SK-N-SH (cell line): ENCODE data around the gene GABRG3. TPM values are rescaled to one million over a fixed set of nuclear protein-coding genes. Genes with fewer than 3 reads are reported as not detected.

Experiments
- CTCF ChIA-PET: fragments of 300-600, 350-600 bp; formaldehyde crosslinking; extraction: SDS; loops from one replicate; lab custom pipeline; 2021; lab: Yijun Ruan, JAX
- POLR2A ChIA-PET: fragments of 350-600 bp; sonication (Branson Sonifier 250); formaldehyde crosslinking; extraction: SDS; loops from one replicate; lab custom pipeline; 2020; ENCODE audit warnings: antibody characterized with exemption, inconsistent platforms; lab: Yijun Ruan, JAX
- DNase-seq: peaks from one replicate; pipeline ENCODE4 v3.0.0; 2012
- H2AFZ ChIP-seq: fragments of 200-600 bp; sonication (generic); 2 replicates; pipeline ENCODE4 v1.8.1; 2016; ENCODE audit warnings: antibody characterized with exemption, mild to moderate bottlenecking, low read depth
- H3F3A ChIP-seq: fragments of 200-600 bp; sonication (generic); replicated peaks from 2 replicates; pipeline ENCODE3; 2016; ENCODE audit warnings: antibody characterized with exemption, mild to moderate bottlenecking; ENCODE audit not compliant: insufficient read depth
- H3K27ac ChIP-seq, 2 experiments: fragments of 200-500 bp in 1 of 2; fragments of 200-600 bp in 1 of 2; sonication (Bioruptor generic) in 1 of 2; sonication (generic), shearing (Covaris generic) in 1 of 2; 2 replicates each; pipeline versions ENCODE4 v1.5.1 to v1.6.1; 2014 to 2016; ENCODE audit warnings: low read depth in 2 of 2, inconsistent platforms in 1 of 2, low read length in 1 of 2, mild to moderate bottlenecking in 1 of 2, mixed read lengths in 1 of 2
- H3K27me3 ChIP-seq: fragments of 200-600 bp; sonication (generic), shearing (Covaris generic); 2 replicates; pipeline ENCODE4 v1.6.1; 2016; ENCODE audit warnings: mixed run types; ENCODE audit not compliant: insufficient read depth
- H3K36me3 ChIP-seq, 2 experiments: fragments of 200-500 bp in 1 of 2; fragments of 200-600 bp in 1 of 2; sonication (Bioruptor generic) in 1 of 2; sonication (generic) in 1 of 2; replicated peaks in 1 of 2; 2 replicates each; pipeline versions ENCODE3 to v1.5.1; 2014 to 2016; ENCODE audit warnings: low read length in 1 of 2, mild to moderate bottlenecking in 1 of 2; ENCODE audit not compliant: insufficient read depth in 2 of 2, control insufficient read depth in 1 of 2
- H3K4me1 ChIP-seq, 2 experiments: fragments of 200-500 bp in 1 of 2; fragments of 200-600 bp in 1 of 2; sonication (Bioruptor generic) in 1 of 2; sonication (generic), shearing (Covaris generic) in 1 of 2; 2 replicates each; pipeline versions ENCODE4 v1.5.1 to v1.6.1; 2014 to 2016; ENCODE audit warnings: low read depth in 1 of 2, low read length in 1 of 2, mixed run types in 1 of 2; ENCODE audit not compliant: insufficient read depth in 2 of 2, control insufficient read depth in 1 of 2
- H3K4me2 ChIP-seq: fragments of 200-600 bp; sonication (generic), shearing (Covaris generic); 2 replicates; pipeline ENCODE4 v1.6.1; 2017; ENCODE audit warnings: mixed run types
- H3K4me3 ChIP-seq, 2 experiments: fragments of 200-500 bp in 1 of 2; fragments of 200-600 bp in 1 of 2; sonication (Bioruptor generic) in 1 of 2; sonication (generic), shearing (Covaris generic) in 1 of 2; 2 replicates each; pipeline versions ENCODE4 v1.5.1 to v1.8.1; 2014 to 2016; ENCODE audit warnings: low read depth in 2 of 2, inconsistent platforms in 1 of 2, low read length in 1 of 2, mild to moderate bottlenecking in 1 of 2, mixed read lengths in 1 of 2, moderate library complexity in 1 of 2
- H3K79me2 ChIP-seq: fragments of 200-600 bp; sonication (generic); 2 replicates; pipeline ENCODE4 v1.8.1; 2017; ENCODE audit warnings: mild to moderate bottlenecking; ENCODE audit not compliant: insufficient read depth
- H3K9ac ChIP-seq: fragments of 200-600 bp; sonication (generic); 2 replicates; pipeline ENCODE4 v1.6.1; 2017; ENCODE audit warnings: mixed run types
- H3K9me2 ChIP-seq: fragments of 200-600 bp; sonication (generic); 2 replicates; pipeline ENCODE4 v1.6.1; 2017; ENCODE audit warnings: mixed run types
- H3K9me3 ChIP-seq: fragments of 200-600 bp; sonication (generic); 2 replicates; pipeline ENCODE4 v1.6.1; 2017; ENCODE audit warnings: mixed run types, mild to moderate bottlenecking, moderate library complexity
- H4K20me1 ChIP-seq: fragments of 200-600 bp; sonication (generic); 2 replicates; pipeline ENCODE4 v1.6.1; 2017; ENCODE audit warnings: mild to moderate bottlenecking, mixed run types; ENCODE audit not compliant: insufficient read depth
- CHD2 ChIP-seq: fragments of 150-350 bp; IDR thresholded peaks from 2 replicates; pipeline ENCODE4 v1.6.1; 2018; ENCODE audit warnings: low read length; ENCODE audit not compliant: partially characterized antibody
- ELF1 ChIP-seq: IDR thresholded peaks from 2 replicates; pipeline ENCODE4 v1.4.0; 2012
- EP300 ChIP-seq, 2 experiments: IDR thresholded peaks; 2 replicates each; pipeline versions ENCODE4 v1.4.0 to v1.6.1; 2012; ENCODE audit warnings: borderline replicate concordance in 1 of 2, low read depth in 1 of 2, low read length in 1 of 2
- EZH2phosphoT487 ChIP-seq: fragments of 200-600 bp; sonication (generic); IDR thresholded peaks from 2 replicates; pipeline ENCODE4 v1.6.1; 2017; ENCODE audit warnings: low read depth, mixed run types, mild to moderate bottlenecking, antibody characterized with exemption, moderate library complexity, borderline replicate concordance
- JUND ChIP-seq: IDR thresholded peaks from 2 replicates; pipeline ENCODE4 v1.4.0; 2012
- NRF1 ChIP-seq: IDR thresholded peaks from 2 replicates; pipeline ENCODE4 v1.6.1; 2012; ENCODE audit warnings: low read depth, mild to moderate bottlenecking, low read length
- RFX5 ChIP-seq: IDR thresholded peaks from 2 replicates; pipeline ENCODE4 v1.6.1; 2012; ENCODE audit warnings: mild to moderate bottlenecking, improper control_type of control experiment, low read length
- RXRA ChIP-seq: IDR thresholded peaks from 2 replicates; pipeline ENCODE4 v1.4.0; 2012; ENCODE audit warnings: low read depth, mild to moderate bottlenecking, borderline replicate concordance
- TAF1 ChIP-seq: IDR thresholded peaks from 2 replicates; pipeline ENCODE4 v1.6.1; 2012; ENCODE audit warnings: low read depth, mild to moderate bottlenecking, low read length, moderate library complexity, borderline replicate concordance
- TEAD4 ChIP-seq: IDR thresholded peaks from 2 replicates; pipeline ENCODE4 v1.4.0; 2012; ENCODE audit warnings: mild to moderate bottlenecking, borderline replicate concordance; ENCODE audit not compliant: insufficient read depth
- YY1 ChIP-seq: IDR thresholded peaks from 2 replicates; pipeline ENCODE4 v1.4.0; 2012; ENCODE audit warnings: low read depth, mild to moderate bottlenecking
- WGBS: methylation state at CpG from one replicate; pipeline ENCODE4 v1.1.6; 2017; ENCODE audit warnings: low lambda C conversion rate; 5-methylcytosine and 5-hydroxymethylcytosine counted together
- polyA plus RNA-seq, 3 experiments: library from polyadenylated mRNA; depleted of rRNA; stranded (reverse); fragments of >200 nt; gene quantifications; 2 replicates each; pipeline ENCODE4 v1.2.3, GENCODE V29; 2012
- TF ChIP-seq, protein P1 (sequence below): fragments of 150-350 bp; IDR thresholded peaks from 2 replicates; pipeline ENCODE4 v1.6.1; 2016; ENCODE audit warnings: mild to moderate bottlenecking, low read depth, low read length
- TF ChIP-seq, protein P2 (sequence below): IDR thresholded peaks from 2 replicates; pipeline ENCODE4 v1.6.1; 2012; ENCODE audit warnings: mild to moderate bottlenecking, low read depth, low read length, moderate library complexity

GABRG3 gene
- polyA plus RNA-seq, 1 of the 3 experiments (the other 2 are of a cell fraction), result not detected

DNA sequence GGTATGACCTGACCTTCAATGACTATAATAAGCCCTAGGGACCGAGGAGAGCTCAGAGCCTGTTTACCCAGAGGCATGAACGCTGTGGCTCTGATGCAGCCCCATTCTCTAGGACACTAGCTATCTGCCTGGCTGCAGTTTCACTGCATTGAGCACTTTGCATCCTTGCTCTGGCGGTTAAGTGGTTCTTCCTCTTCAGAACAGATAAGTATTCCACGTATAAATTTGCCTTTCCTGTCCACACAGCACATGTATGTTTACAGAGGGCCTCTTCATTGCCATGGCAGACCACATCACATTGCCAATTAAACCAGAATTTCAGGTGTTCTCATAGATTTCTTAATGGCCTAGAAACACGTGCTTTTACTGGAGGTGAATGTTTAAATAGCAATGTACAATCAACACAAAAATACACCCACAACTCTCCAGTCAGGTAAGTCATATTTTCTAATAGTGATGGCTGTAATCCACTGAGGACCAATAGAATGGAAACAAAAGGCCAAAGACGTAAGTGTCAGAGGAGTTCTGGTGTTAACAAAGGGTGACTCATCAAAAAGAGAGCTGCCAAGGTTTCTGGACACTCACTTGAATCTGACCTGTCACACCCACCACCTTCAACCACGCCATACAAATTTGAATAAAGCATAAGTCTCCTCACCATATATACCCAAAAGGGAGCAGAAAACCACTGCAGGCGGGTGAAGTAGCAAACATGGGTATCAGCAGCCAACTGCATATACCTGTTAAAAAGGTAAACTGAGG lies 574.7 kb downstream of the GABRG3 start:
- Histone ChIP-seq H3K9me2 (no peaks in the 10 kb centered on the region), H3K9me3 (no peaks in the 10 kb centered on the region), H3K36me3 (no peaks in the 10 kb centered on the region), H3K27ac (no peak overlapping the region), H4K20me1 (no peaks in the 10 kb centered on the region), H3K4me1 (peaks cover 0 to 2% of the 10 kb centered on the region in 2 experiments; a peak in 1 of 4 replicates), H3K27me3 (no peaks in the 10 kb centered on the region), H3F3A (no peaks in the 10 kb centered on the region), H3K79me2 (no peaks in the 10 kb centered on the region), H3K4me2 (no peak overlapping the region), H3K9ac (no peak overlapping the region), H2AFZ (no peak overlapping the region), H3K4me3 (no peak overlapping the region)
- WGBS, result 29% methylated on average over 8 of the region's 8 CpGs
- no peak for DNase-seq
- ChIA-PET CTCF (no interaction called here), POLR2A (no interaction called here)
- TF ChIP-seq YY1 (no peak), EP300 (IDR thresholded peaks at IDR 0.05; ENCODE audit: borderline replicate concordance in 1 of 2, low read depth in 1 of 2, low read length in 1 of 2) (no peak), JUND (no peak)

DNA sequence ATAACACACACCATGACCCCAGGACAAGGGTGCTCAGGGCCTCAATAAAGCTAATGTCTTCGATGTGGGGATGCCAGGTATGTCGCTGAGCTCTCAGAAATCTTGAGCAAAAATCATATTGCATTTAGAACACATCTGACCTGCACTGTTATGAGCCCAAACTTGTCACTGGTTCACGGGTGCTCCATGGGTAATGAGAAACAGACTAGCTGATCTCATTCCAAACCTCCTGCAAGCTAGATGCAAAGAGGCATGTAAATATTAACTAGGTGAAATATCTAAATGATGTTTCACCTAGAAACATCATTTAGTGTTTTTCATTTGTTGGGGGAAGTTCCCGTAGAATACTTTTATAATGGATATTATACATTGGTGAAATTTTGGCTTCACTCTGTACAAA lies 578.8 kb downstream of the GABRG3 start:
- Histone ChIP-seq H2AFZ (no peak overlapping the region), H3K36me3 (no peaks in the 10 kb centered on the region), H3K4me2 (no peak overlapping the region), H3K4me3 (no peak overlapping the region), H4K20me1 (no peaks in the 10 kb centered on the region), H3F3A (no peaks in the 10 kb centered on the region), H3K27me3 (no peaks in the 10 kb centered on the region), H3K79me2 (no peaks in the 10 kb centered on the region), H3K9me2 (no peaks in the 10 kb centered on the region), H3K9me3 (peaks cover 4% of the 10 kb centered on the region; the same call in 1 of the 2 replicates), H3K27ac (no peak overlapping the region), H3K9ac (no peak overlapping the region), H3K4me1 (peaks cover 0 to 2% of the 10 kb centered on the region in 2 experiments; a peak in 1 of 4 replicates)
- ChIA-PET CTCF (interaction anchor here (1.2 kb wide), 1 partner anchor 23 kb away, joined by 3 read pairs; no protein-coding TSS in a partner anchor), POLR2A (no interaction called here)
- TF ChIP-seq NRF1 (no peak), RXRA (no peak)
- WGBS, result 16% methylated on average over 4 of the region's 4 CpGs
- no peak for DNase-seq

DNA sequence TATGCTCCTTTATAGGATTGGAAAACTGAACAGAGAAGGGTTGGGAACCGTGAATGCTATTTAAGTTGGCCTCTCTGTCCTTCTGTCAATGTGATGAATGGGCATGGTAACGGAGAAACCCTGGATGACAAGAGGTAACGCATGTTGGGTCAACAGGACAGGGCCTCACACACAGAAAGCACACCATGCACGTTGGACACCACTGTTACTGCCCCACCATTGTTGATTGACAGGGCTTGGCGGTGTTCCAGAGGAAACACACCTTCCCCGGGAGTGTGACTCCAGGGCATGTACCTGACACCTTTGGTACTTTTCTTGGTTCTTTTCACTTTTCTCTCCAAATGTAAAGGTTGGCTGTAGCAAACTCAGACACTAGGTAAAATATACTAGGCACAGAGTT lies 579.7 kb downstream of the GABRG3 start:
- H4K20me1 ChIP-seq, result no peaks in the 10 kb centered on the region
- H3K4me2 ChIP-seq, result no peak overlapping the region
- H2AFZ ChIP-seq, result no peak overlapping the region
- ChIA-PET CTCF (no interaction called here), POLR2A (no interaction called here)
- no peak overlapping the region for H3K27ac ChIP-seq
- peaks cover 0 to 2% of the 10 kb centered on the region in 2 experiments; a peak in 1 of 4 replicates for H3K4me1 ChIP-seq
- no peak overlapping the region for H3K4me3 ChIP-seq
- H3K9me3 ChIP-seq, result peaks cover 4% of the 10 kb centered on the region; the same call in 1 of the 2 replicates
- 32% methylated on average over 6 of the region's 6 CpGs for WGBS
- H3K9me2 ChIP-seq, result no peaks in the 10 kb centered on the region
- DNase-seq, result no peak
- H3K36me3 ChIP-seq, result no peaks in the 10 kb centered on the region
- no peak overlapping the region for H3K9ac ChIP-seq
- H3F3A ChIP-seq, result no peaks in the 10 kb centered on the region
- TF ChIP-seq, protein P1, sequence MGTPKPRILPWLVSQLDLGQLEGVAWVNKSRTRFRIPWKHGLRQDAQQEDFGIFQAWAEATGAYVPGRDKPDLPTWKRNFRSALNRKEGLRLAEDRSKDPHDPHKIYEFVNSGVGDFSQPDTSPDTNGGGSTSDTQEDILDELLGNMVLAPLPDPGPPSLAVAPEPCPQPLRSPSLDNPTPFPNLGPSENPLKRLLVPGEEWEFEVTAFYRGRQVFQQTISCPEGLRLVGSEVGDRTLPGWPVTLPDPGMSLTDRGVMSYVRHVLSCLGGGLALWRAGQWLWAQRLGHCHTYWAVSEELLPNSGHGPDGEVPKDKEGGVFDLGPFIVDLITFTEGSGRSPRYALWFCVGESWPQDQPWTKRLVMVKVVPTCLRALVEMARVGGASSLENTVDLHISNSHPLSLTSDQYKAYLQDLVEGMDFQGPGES, result no peak
- TF ChIP-seq EP300 (IDR thresholded peaks at IDR 0.05; ENCODE audit: borderline replicate concordance in 1 of 2, low read depth in 1 of 2, low read length in 1 of 2) (no peak), RFX5 (no peak), ELF1 (no peak), NRF1 (no peak), TEAD4 (no peak), EZH2phosphoT487 (no peak), TAF1 (no peak), CHD2 (no peak)
- TF ChIP-seq, protein P2, sequence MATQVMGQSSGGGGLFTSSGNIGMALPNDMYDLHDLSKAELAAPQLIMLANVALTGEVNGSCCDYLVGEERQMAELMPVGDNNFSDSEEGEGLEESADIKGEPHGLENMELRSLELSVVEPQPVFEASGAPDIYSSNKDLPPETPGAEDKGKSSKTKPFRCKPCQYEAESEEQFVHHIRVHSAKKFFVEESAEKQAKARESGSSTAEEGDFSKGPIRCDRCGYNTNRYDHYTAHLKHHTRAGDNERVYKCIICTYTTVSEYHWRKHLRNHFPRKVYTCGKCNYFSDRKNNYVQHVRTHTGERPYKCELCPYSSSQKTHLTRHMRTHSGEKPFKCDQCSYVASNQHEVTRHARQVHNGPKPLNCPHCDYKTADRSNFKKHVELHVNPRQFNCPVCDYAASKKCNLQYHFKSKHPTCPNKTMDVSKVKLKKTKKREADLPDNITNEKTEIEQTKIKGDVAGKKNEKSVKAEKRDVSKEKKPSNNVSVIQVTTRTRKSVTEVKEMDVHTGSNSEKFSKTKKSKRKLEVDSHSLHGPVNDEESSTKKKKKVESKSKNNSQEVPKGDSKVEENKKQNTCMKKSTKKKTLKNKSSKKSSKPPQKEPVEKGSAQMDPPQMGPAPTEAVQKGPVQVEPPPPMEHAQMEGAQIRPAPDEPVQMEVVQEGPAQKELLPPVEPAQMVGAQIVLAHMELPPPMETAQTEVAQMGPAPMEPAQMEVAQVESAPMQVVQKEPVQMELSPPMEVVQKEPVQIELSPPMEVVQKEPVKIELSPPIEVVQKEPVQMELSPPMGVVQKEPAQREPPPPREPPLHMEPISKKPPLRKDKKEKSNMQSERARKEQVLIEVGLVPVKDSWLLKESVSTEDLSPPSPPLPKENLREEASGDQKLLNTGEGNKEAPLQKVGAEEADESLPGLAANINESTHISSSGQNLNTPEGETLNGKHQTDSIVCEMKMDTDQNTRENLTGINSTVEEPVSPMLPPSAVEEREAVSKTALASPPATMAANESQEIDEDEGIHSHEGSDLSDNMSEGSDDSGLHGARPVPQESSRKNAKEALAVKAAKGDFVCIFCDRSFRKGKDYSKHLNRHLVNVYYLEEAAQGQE, result no peak
- TF ChIP-seq, all 33 proteins: peak for 0
- no peaks in the 10 kb centered on the region for H3K79me2 ChIP-seq
- no peaks in the 10 kb centered on the region for H3K27me3 ChIP-seq
